Mesendoderm (in vitro differentiated cells): ENCODE results near the gene IGFALS.

Experiments
- DNase-seq: peaks from one replicate; pipeline ENCODE4 v3.0.0; 2013
- H2AK5ac ChIP-seq: 2 replicates; pipeline ENCODE4 v1.6.1; 2013; ENCODE audit warnings: low read length, inconsistent platforms
- H2BK120ac ChIP-seq: 2 replicates; pipeline ENCODE4 v1.6.1; 2013; ENCODE audit warnings: low read depth, mild to moderate bottlenecking, low read length, moderate library complexity, mixed read lengths
- H2BK15ac ChIP-seq: replicated peaks from 2 replicates; pipeline ENCODE4 v1.6.1; 2013; ENCODE audit warnings: low read depth, mild to moderate bottlenecking, moderate library complexity
- H2BK5ac ChIP-seq: 2 replicates; pipeline ENCODE4 v1.6.1; 2013; ENCODE audit warnings: low read length, inconsistent platforms
- H3K18ac ChIP-seq: 2 replicates; pipeline ENCODE4 v1.6.1; 2013; ENCODE audit warnings: mild to moderate bottlenecking, low read length, mixed read lengths
- H3K23ac ChIP-seq: one replicate; pipeline ENCODE4 v1.6.1; 2013; ENCODE audit warnings: low read length
- H3K27ac ChIP-seq: 2 replicates; pipeline ENCODE4 v1.5.1; 2013; ENCODE audit warnings: low read depth, mild to moderate bottlenecking, inconsistent platforms, low read length, moderate library complexity
- H3K27me3 ChIP-seq: 2 replicates; pipeline ENCODE4 v1.6.1; 2013; ENCODE audit warnings: low read length, control low read depth, mild to moderate bottlenecking, inconsistent platforms; ENCODE audit not compliant: insufficient read depth, poor library complexity
- H3K36me3 ChIP-seq: 2 replicates; pipeline ENCODE4 v1.6.1; 2013; ENCODE audit warnings: low read length, inconsistent platforms; ENCODE audit not compliant: control insufficient read depth, insufficient read depth
- H3K4ac ChIP-seq: one replicate; pipeline ENCODE4 v1.6.1; 2013; ENCODE audit warnings: low read depth, mild to moderate bottlenecking, low read length, moderate library complexity
- H3K4me1 ChIP-seq: 2 replicates; pipeline ENCODE4 v1.6.1; 2013; ENCODE audit warnings: low read depth, low read length, inconsistent platforms; ENCODE audit not compliant: control insufficient read depth
- H3K4me2 ChIP-seq: 2 replicates; pipeline ENCODE4 v1.6.1; 2013; ENCODE audit warnings: low read length
- H3K4me3 ChIP-seq: 2 replicates; pipeline ENCODE4 v1.5.1; 2013; ENCODE audit warnings: mild to moderate bottlenecking, low read length
- H3K56ac ChIP-seq: one replicate; pipeline ENCODE4 v1.6.1; 2013; ENCODE audit warnings: low read length
- H3K79me1 ChIP-seq: 2 replicates; pipeline ENCODE4 v1.6.1; 2013; ENCODE audit warnings: low read length, inconsistent platforms
- H3K79me2 ChIP-seq: 2 replicates; pipeline ENCODE4 v1.6.1; 2013; ENCODE audit warnings: mild to moderate bottlenecking, low read length; ENCODE audit not compliant: control insufficient read depth, insufficient read depth
- H3K9ac ChIP-seq: 2 replicates; pipeline ENCODE4 v1.6.1; 2013; ENCODE audit warnings: low read length, inconsistent platforms
- H4K5ac ChIP-seq: one replicate; pipeline ENCODE4 v1.6.1; 2013; ENCODE audit warnings: low read length
- H4K8ac ChIP-seq: one replicate; pipeline ENCODE4 v1.6.1; 2013; ENCODE audit warnings: low read depth, mild to moderate bottlenecking, control low read depth, low read length, moderate library complexity
- WGBS: extraction: QIAGEN DNeasy Blood & Tissue Kit; methylation state at CpG from one replicate; pipeline ENCODE4 v1.1.7; 2013; ENCODE audit warnings: low lambda C conversion rate, missing lambda C conversion rate; ENCODE audit not compliant: insufficient coverage; ENCODE audit errors: extremely low coverage; 5-methylcytosine and 5-hydroxymethylcytosine counted together

The IGFALS gene

DNA sequence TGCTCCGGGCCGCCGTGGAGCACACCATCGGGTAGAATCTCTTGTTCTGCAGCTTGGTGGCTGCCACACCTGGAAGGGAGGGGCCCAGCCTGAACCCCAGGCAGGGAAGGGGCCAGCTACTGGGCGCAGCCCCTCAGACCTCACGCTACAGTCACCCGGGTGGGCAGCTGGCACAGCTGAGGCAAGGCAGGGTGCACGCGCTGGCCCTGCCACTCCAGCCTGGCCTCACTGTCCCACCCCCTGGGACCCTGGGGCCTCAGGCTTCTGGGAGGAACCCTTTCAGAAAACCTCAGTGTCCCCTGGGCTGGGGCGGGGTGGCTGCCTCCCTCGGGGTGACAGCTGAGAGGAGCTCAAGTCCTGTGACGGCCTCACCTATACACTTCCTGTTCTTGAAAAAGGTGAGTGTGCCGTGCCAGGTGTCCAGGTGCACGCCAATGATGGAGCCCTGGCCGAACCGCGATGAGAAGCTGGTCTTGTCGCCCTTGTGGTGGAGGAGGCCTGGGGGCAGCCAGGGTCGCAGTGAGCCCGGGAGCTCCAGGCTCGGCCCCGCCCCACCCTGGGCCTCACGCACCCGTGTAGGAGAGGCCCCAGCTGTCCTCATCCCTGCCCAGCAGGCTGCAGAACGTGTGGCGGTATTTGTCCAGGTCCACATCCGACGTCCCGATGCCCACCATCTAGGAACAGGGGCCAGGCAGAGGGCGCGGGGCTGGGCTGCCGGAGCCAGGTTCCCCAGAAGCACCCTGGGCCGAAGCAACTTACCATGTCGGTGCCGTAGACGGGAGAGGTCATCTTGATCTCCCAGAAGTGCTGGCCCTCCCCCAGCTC lies 15.9 kb downstream of the IGFALS start:
- Histone ChIP-seq H3K36me3 (no peaks in the 10 kb centered on the region), H3K56ac (no peak overlapping the region), H2BK15ac (no peak overlapping the region), H4K8ac (no peak overlapping the region), H3K79me2 (peaks cover 3% of the 10 kb centered on the region), H2AK5ac (no peak overlapping the region), H2BK120ac (no peak overlapping the region), H3K27ac (no peak overlapping the region), H3K4me3 (no peak overlapping the region), H3K18ac (no peak overlapping the region), H3K27me3 (no peaks in the 10 kb centered on the region), H3K79me1 (peaks cover 6% of the 10 kb centered on the region), H3K4me1 (no peaks in the 10 kb centered on the region), H3K4me2 (no peak overlapping the region), H3K4ac (no peak overlapping the region), H4K5ac (no peak overlapping the region), H3K23ac (no peak overlapping the region), H3K9ac (no peak overlapping the region), H2BK5ac (no peak overlapping the region)
- no peak for DNase-seq
- WGBS = no CpG with 5 or more reads among the region's 36 CpGs

GRCh38 chr16:1776991-1777374 lies 16.5 kb downstream of the IGFALS start:
- Histone ChIP-seq H3K4me2 (no peak overlapping the region), H2AK5ac (no peak overlapping the region), H3K79me2 (peaks cover 8% of the 10 kb centered on the region), H2BK5ac (no peak overlapping the region), H3K4me1 (no peaks in the 10 kb centered on the region), H3K18ac (no peak overlapping the region), H3K4ac (no peak overlapping the region), H3K56ac (no peak overlapping the region), H3K23ac (no peak overlapping the region), H2BK120ac (no peak overlapping the region), H3K27me3 (no peaks in the 10 kb centered on the region), H2BK15ac (no peak overlapping the region), H3K27ac (no peak overlapping the region), H3K79me1 (peaks cover 6% of the 10 kb centered on the region), H3K9ac (no peak overlapping the region), H4K8ac (no peak overlapping the region), H3K36me3 (no peaks in the 10 kb centered on the region), H3K4me3 (no peak overlapping the region), H4K5ac (no peak overlapping the region)
- no peak for DNase-seq
- WGBS = no CpG with 5 or more reads among the region's 22 CpGs

DNA sequence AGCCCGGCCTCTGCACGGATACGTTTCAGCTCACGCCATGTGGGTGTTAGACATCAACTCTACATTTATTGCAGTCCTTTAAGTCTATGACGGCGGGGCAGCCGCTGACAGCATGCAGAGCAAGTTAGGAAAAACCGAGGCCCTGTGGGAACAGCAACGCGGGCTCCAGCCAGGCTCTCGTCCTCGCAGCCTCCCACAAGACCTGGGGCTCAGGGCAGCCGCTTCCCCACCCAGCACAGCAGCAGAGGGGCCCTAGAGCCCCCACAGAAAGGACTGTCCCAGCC lies 16.9 kb downstream of the IGFALS start:
- Histone ChIP-seq H2BK15ac (no peak overlapping the region), H2BK5ac (no peak overlapping the region), H3K9ac (no peak overlapping the region), H4K8ac (no peak overlapping the region), H3K4me1 (no peaks in the 10 kb centered on the region), H3K27me3 (no peaks in the 10 kb centered on the region), H3K79me1 (peaks cover 8% of the 10 kb centered on the region), H3K4ac (no peak overlapping the region), H2AK5ac (no peak overlapping the region), H3K27ac (no peak overlapping the region), H3K23ac (no peak overlapping the region), H3K56ac (no peak overlapping the region), H3K79me2 (peaks cover 11% of the 10 kb centered on the region), H3K18ac (no peak overlapping the region), H3K4me3 (no peak overlapping the region), H4K5ac (no peak overlapping the region), H2BK120ac (no peak overlapping the region), H3K4me2 (no peak overlapping the region), H3K36me3 (no peaks in the 10 kb centered on the region)
- no CpG with 5 or more reads among the region's 13 CpGs for WGBS
- DNase-seq = no peak

GRCh38 chr16:1775846-1776671 lies 17.4 kb downstream of the IGFALS start:
- no peak overlapping the region for H3K4me2 ChIP-seq
- no peaks in the 10 kb centered on the region for H3K27me3 ChIP-seq
- WGBS = no CpG with 5 or more reads among the region's 28 CpGs
- no peak overlapping the region for H4K8ac ChIP-seq
- no peak overlapping the region for H2BK120ac ChIP-seq
- no peak overlapping the region for H3K27ac ChIP-seq
- H3K56ac ChIP-seq = no peak overlapping the region
- H3K9ac ChIP-seq = no peak overlapping the region
- DNase-seq = no peak
- no peak overlapping the region for H3K4me3 ChIP-seq
- H3K79me1 ChIP-seq = peaks cover 8% of the 10 kb centered on the region
- H2AK5ac ChIP-seq = no peak overlapping the region
- no peak overlapping the region for H4K5ac ChIP-seq
- peaks cover 11% of the 10 kb centered on the region for H3K79me2 ChIP-seq
- no peak overlapping the region for H3K18ac ChIP-seq
- no peaks in the 10 kb centered on the region for H3K4me1 ChIP-seq
- no peak overlapping the region for H2BK5ac ChIP-seq
- no peak overlapping the region for H3K4ac ChIP-seq
- H2BK15ac ChIP-seq = no peak overlapping the region
- H3K23ac ChIP-seq = no peak overlapping the region
- no peaks in the 10 kb centered on the region for H3K36me3 ChIP-seq

DNA sequence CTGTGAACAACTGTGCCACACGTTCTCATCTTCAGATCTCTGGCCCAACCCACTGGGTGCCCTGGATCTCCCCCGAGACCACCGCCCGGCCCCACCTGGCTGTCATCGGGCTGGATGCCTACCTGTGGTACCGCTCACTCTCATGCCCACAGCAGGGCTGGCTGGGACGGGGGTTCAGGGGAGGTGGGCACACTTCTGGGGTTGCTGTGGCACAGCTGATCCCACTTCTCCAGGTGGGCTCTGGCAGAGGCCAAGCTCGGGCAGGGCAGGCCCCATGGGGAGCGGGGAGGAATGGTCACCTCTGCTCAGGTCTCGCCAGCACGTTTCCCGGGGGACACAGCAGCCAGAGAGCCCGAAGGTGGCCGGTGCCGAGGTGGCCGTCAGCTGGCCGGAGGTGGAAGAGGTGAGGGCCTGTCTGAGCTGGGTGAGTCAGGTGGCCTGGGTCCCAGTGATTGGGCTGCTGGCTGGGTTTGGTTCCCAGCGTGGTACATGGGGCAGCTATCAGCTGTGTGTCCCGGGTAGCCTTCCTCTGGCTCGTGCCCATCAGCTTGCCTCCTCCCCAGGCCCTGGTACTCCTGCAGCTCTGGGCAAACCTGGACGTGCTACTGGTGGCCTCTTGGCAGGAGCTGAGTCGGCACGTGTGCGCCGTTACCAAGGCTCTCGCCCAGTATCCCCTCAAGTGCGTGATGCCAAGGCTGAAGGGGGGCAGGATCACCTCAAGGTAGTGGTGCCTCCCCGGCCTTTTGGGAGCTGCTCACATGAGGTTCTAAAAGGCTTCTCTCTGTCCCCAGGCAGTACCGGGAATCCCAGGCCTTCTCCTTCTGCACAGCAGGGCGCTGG lies 18.3 kb downstream of the IGFALS start:
- no peaks in the 10 kb centered on the region for H3K36me3 ChIP-seq
- no peak overlapping the region for H3K9ac ChIP-seq
- H3K18ac ChIP-seq = no peak overlapping the region
- no CpG with 5 or more reads among the region's 30 CpGs for WGBS
- no peak for DNase-seq
- no peak overlapping the region for H3K4ac ChIP-seq
- H3K4me3 ChIP-seq = no peak overlapping the region
- H2AK5ac ChIP-seq = no peak overlapping the region
- no peak overlapping the region for H4K5ac ChIP-seq
- no peak overlapping the region for H3K27ac ChIP-seq
- no peak overlapping the region for H2BK15ac ChIP-seq
- H3K4me1 ChIP-seq = no peaks in the 10 kb centered on the region
- H4K8ac ChIP-seq = no peak overlapping the region
- no peak overlapping the region for H3K56ac ChIP-seq
- H3K4me2 ChIP-seq = no peak overlapping the region
- H3K79me1 ChIP-seq = peaks cover 8% of the 10 kb centered on the region
- H2BK5ac ChIP-seq = no peak overlapping the region
- no peak overlapping the region for H3K23ac ChIP-seq
- H3K79me2 ChIP-seq = peaks cover 11% of the 10 kb centered on the region
- H3K27me3 ChIP-seq = no peaks in the 10 kb centered on the region
- no peak overlapping the region for H2BK120ac ChIP-seq
